Left hindlimb (tissue), 1 donor: Measurements from ENCODE around the gene OR8B3.
"Not testable (repeated sequence)": the region's sequence is repeated elsewhere in the genome, so short reads cannot be mapped to it uniquely, and the experiment has no call there.

Experiments used
- DNase-seq: peaks from one replicate; pipeline ENCODE4 v3.0.0-alpha.2; 2018

OR8B3 gene

GRCh38 chr11:124398924-124399323 is at the start of gene OR8B3:
Gene OR8B3, minus strand, starts transcription at chr11:124399024. Its CDS starts 1,673 bp downstream, at chr11:124397351.
- no peak for DNase-seq

- DNase-seq = no peak
Measured at GRCh38 chr11:124446916-124447315, 48.1 kb upstream of the OR8B3 start.

- no peak for DNase-seq
Measured at GRCh38 chr11:124445646-124446150, 46.9 kb upstream of the OR8B3 start, which contains the start of gene OR8B8. Gene OR8B8, minus strand, starts transcription at chr11:124445696. Its CDS starts 4,611 bp downstream, at chr11:124441085.

GRCh38 chr11:124442847-124443246 is 44.0 kb upstream of the OR8B3 start:
- DNase-seq = no peak

- DNase-seq = no peak
Measured at GRCh38 chr11:124442442-124442841, 43.6 kb upstream of the OR8B3 start.

GRCh38 chr11:124441519-124441918 is 42.7 kb upstream of the OR8B3 start:
- DNase-seq = no peak

- DNase-seq = no peak
Measured at GRCh38 chr11:124441081-124441480, 42.3 kb upstream of the OR8B3 start.

- no peak for DNase-seq
Measured at GRCh38 chr11:124440608-124441007, 41.8 kb upstream of the OR8B3 start.

GRCh38 chr11:124434699-124435098 is 35.9 kb upstream of the OR8B3 start:
- no peak for DNase-seq

- DNase-seq = no peak
Measured at GRCh38 chr11:124429599-124429998, 30.8 kb upstream of the OR8B3 start.

- no peak for DNase-seq
Measured at GRCh38 chr11:124424384-124424921, 25.6 kb upstream of the OR8B3 start, which contains the start of gene OR8B4. Gene OR8B4, minus strand, starts transcription at chr11:124424871. Its CDS starts 0 bp downstream, at chr11:124424871.

GRCh38 chr11:124421043-124421442 is 22.2 kb upstream of the OR8B3 start:
- DNase-seq = no peak

GRCh38 chr11:124415356-124415923 is 16.6 kb upstream of the OR8B3 start:
- no peak for DNase-seq

GRCh38 chr11:124409906-124410305 is 11.1 kb upstream of the OR8B3 start:
- DNase-seq = no peak

- DNase-seq = no peak
Measured at GRCh38 chr11:124405581-124405980, 6.8 kb upstream of the OR8B3 start.

GRCh38 chr11:124403186-124403585 is 4.4 kb upstream of the OR8B3 start:
- not testable (repeated sequence) for DNase-seq

GRCh38 chr11:124402326-124402922 is 3.6 kb upstream of the OR8B3 start:
- DNase-seq = peak; percentile 52

- DNase-seq = not testable (repeated sequence)
Measured at GRCh38 chr11:124396847-124397246, 2.0 kb downstream of the OR8B3 start.

- no peak for DNase-seq
Measured at GRCh38 chr11:124394408-124394807, 4.4 kb downstream of the OR8B3 start.

- no peak for DNase-seq
Measured at GRCh38 chr11:124384399-124384798, 14.4 kb downstream of the OR8B3 start, which contains the start of gene OR8B2. Gene OR8B2, minus strand, starts transcription at chr11:124384499. Its CDS starts 1,156 bp downstream, at chr11:124383343.

GRCh38 chr11:124382857-124383256 is 16.0 kb downstream of the OR8B3 start:
- not testable (repeated sequence) for DNase-seq

- no peak for DNase-seq
Measured at GRCh38 chr11:124380585-124380984, 18.2 kb downstream of the OR8B3 start.

- DNase-seq = no peak
Measured at GRCh38 chr11:124376280-124376679, 22.5 kb downstream of the OR8B3 start.

GRCh38 chr11:124359566-124359965 is 39.3 kb downstream of the OR8B3 start:
- no peak for DNase-seq
